ENCODE results near the gene IFI27. TPM values are rescaled to one million over a fixed set of nuclear protein-coding genes. Genes with fewer than 3 reads are reported as not detected.

IFI27 gene
- total and polyA plus RNA-seq, 2 experiments from 2014 or later: 2.6 to 6.6 TPM

DNA sequence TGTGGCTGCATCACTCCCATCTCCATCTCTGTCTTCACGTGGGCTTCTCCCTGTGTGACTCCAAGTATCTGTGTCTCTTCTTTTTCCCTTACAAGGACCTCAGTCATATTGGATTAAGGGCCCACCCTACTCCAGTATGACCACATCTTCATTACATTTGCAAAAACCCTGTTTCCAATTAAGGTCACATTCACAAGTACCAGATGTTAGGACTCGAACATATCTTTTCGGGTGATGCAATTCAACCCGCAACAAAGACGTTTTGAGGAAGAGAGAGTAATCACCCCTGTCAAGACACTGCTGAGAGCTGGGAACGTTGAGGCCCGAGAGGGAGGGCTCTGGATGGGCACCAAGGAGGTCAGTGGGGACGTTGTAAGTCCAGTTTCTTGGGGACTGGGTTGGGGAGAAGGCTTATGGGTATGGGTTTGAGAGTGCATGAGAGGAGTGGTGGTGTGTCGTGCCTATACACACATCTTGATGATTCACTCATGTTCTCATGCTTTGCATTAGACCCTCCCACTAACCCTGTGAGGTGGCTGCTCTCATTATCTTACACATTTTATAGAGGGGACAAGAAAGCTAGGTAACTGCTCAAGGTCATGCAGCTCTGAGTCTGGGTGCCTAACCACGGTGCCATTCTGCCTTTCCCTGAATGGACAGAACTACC lies 12.1 kb upstream of the IFI27 start:
- no peaks in the 10 kb centered on the region for H3K9me3 ChIP-seq (ENCODE audit: low read depth)
- no peak overlapping the region for H3K27ac ChIP-seq
- H3K4me1 ChIP-seq (ENCODE audit: low read depth): peaks cover 10% of the 10 kb centered on the region
- no peaks in the 10 kb centered on the region for H3K27me3 ChIP-seq
- peak in 1 of 2 donors; percentile 68 for DNase-seq (ENCODE audit: low read depth in 1 of 2, low spot score in 1 of 2)
- H3K36me3 ChIP-seq: no peaks in the 10 kb centered on the region
- no peak overlapping the region for H3K4me3 ChIP-seq
- no peak for TF ChIP-seq CTCF (IDR thresholded peaks at IDR 0.05; ENCODE audit: low read depth, low read length)

DNA sequence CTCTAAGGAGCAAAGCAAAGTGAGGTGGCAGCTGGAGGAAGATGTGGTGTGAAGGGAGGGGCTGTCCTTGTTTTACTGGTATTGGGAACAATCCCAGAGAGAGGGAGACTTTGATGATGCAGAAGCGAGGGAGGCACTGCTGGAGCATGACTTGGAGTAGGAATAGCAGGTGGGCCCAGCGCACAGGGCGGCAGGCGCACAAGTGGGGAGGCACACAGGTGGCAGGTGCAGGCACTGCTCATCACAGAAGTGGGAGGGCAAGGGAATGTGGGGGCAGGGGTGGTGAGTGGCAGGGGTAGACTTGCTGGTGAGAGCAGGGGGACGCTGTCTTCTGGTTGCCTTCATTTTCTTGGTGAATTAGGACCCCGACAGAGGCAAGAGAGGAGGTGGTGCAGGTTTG lies 11.5 kb upstream of the IFI27 start:
- no peak for DNase-seq (ENCODE audit: low read depth in 1 of 2, low spot score in 1 of 2)

DNA sequence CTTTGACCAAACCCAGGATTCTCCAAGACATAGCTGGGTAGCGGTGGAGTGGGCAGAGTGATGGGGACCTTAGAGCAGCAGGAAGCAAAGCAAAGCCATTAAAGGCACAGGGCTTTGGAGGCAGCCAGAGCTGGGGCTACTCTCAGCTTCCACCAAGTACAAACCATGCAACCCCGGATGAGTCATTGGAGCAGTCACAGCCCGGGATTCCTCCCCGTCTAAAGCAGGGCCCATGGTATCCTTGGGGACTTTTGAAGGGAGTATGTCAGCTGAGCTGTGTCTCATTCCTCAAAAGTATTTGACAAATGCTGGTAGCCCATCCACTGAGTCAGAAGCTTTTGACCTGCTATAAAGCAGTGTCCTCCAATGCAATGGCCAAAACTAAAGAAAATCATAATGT lies 9.7 kb upstream of the IFI27 start:
- peak in 1 of 2 donors; percentile 61 for DNase-seq (ENCODE audit: low read depth in 1 of 2, low spot score in 1 of 2)
- Histone ChIP-seq H3K36me3 (no peaks in the 10 kb centered on the region), H3K9me3 (ENCODE audit: low read depth) (no peaks in the 10 kb centered on the region), H3K27ac (no peak overlapping the region), H3K4me1 (ENCODE audit: low read depth) (no peaks in the 10 kb centered on the region), H3K27me3 (no peaks in the 10 kb centered on the region), H3K4me3 (no peak overlapping the region)
- no peak for TF ChIP-seq CTCF (IDR thresholded peaks at IDR 0.05; ENCODE audit: low read depth, low read length)

More for the DNA sequence above, 11.5 kb upstream of the IFI27 start:
- no peaks in the 10 kb centered on the region for H3K27me3 ChIP-seq
- H3K36me3 ChIP-seq: no peaks in the 10 kb centered on the region
- H3K9me3 ChIP-seq (ENCODE audit: low read depth): no peaks in the 10 kb centered on the region
- peaks cover 5% of the 10 kb centered on the region for H3K4me1 ChIP-seq (ENCODE audit: low read depth)
- no peak overlapping the region for H3K27ac ChIP-seq
- no peak overlapping the region for H3K4me3 ChIP-seq
- no peak for TF ChIP-seq CTCF (IDR thresholded peaks at IDR 0.05; ENCODE audit: low read depth, low read length)

DNA sequence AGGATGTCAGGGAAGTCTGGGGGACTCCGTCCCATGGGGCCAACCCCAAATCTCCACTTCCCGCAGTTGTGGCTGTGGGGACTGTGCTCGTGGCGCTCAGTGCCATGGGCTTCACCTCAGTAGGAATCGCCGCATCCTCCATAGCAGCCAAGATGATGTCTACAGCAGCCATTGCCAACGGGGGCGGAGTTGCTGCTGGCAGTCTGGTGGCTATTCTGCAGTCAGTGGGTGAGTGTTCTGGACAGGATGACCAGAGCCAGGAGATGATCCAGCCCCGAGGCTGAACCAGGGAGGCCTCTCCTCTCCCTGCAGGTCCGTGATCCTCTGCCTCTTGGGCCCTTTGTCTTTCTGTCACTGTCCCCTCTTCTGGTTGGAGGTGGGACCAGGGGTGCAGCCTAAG lies 8.8 kb upstream of the IFI27 start:
- no peaks in the 10 kb centered on the region for H3K4me1 ChIP-seq (ENCODE audit: low read depth)
- no peak overlapping the region for H3K27ac ChIP-seq
- DNase-seq (ENCODE audit: low read depth in 1 of 2, low spot score in 1 of 2): no peak
- TF ChIP-seq CTCF (IDR thresholded peaks at IDR 0.05; ENCODE audit: low read depth, low read length): no peak
- no peak overlapping the region for H3K4me3 ChIP-seq
- H3K36me3 ChIP-seq: no peaks in the 10 kb centered on the region
- H3K9me3 ChIP-seq (ENCODE audit: low read depth): no peaks in the 10 kb centered on the region
- no peaks in the 10 kb centered on the region for H3K27me3 ChIP-seq

GRCh38 chr14:94102768-94103482 lies 7.6 kb upstream of the IFI27 start:
- Histone ChIP-seq H3K4me1 (ENCODE audit: low read depth) (no peaks in the 10 kb centered on the region), H3K27me3 (no peaks in the 10 kb centered on the region), H3K4me3 (no peak overlapping the region), H3K36me3 (no peaks in the 10 kb centered on the region), H3K9me3 (ENCODE audit: low read depth) (no peaks in the 10 kb centered on the region), H3K27ac (no peak overlapping the region)
- no peak for TF ChIP-seq CTCF (IDR thresholded peaks at IDR 0.05; ENCODE audit: low read depth, low read length)
- DNase-seq (ENCODE audit: low read depth in 1 of 2, low spot score in 1 of 2): no peak

All from cardiac muscle cell (in vitro differentiated cells and primary cell).